ENCODE measurements around the gene AK5. TPM values are rescaled to one million over a fixed set of nuclear protein-coding genes. Genes with fewer than 3 reads are reported as not detected.

The AK5 gene
- total RNA-seq, 2 donors from 2014 or later, result 0.46 to 2.8 TPM

- Histone ChIP-seq H3K4me1 (ENCODE audit: control insufficient read depth, insufficient read depth, low read length) (no peaks in the 10 kb centered on the region), H3K9ac (ENCODE audit: extremely low read depth, low read length, poor library complexity, severe bottlenecking) (no peak overlapping the region), H3K4me3 (ENCODE audit: low read length) (no peak overlapping the region), H3K27me3 (ENCODE audit: control insufficient read depth, insufficient read depth, low read length, poor library complexity, severe bottlenecking) (no peaks in the 10 kb centered on the region), H3K27ac (ENCODE audit: low read depth, low read length) (no peak overlapping the region), H3K36me3 (ENCODE audit: control insufficient read depth, insufficient read depth, low read length) (peaks cover 6% of the 10 kb centered on the region), H3K9me3 (ENCODE audit: control insufficient read depth, low read length) (no peaks in the 10 kb centered on the region)
- Mint-ChIP-seq H3K4me1 (peaks cover 3% of the 10 kb centered on the region), H3K36me3 (ENCODE audit: low read depth) (peaks cover 7% of the 10 kb centered on the region), H3K27ac (no peak overlapping the region), H3K4me3 (no peak overlapping the region), H3K27me3 (ENCODE audit: insufficient read depth) (no peaks in the 10 kb centered on the region), H3K9me3 (no peaks in the 10 kb centered on the region)
- no peak for TF ChIP-seq CTCF (conservative IDR thresholded peaks at IDR 0.05)
- 82% methylated on average over 4 of the region's 4 CpGs; no CpG with 5 or more reads in 1 of the 2 experiments for WGBS, 2 experiments (ENCODE audit: insufficient coverage in 1 of 2, insufficient read length in 1 of 2)
- DNase-seq, result no peak
Measured at GRCh38 chr1:77557053-77557452, 275.2 kb downstream of the AK5 start.

GRCh38 chr1:77558591-77559164 is 276.9 kb downstream of the AK5 start:
- no peaks in the 10 kb centered on the region for H3K9me3 ChIP-seq (ENCODE audit: control insufficient read depth, low read length)
- no peaks in the 10 kb centered on the region for H3K4me1 ChIP-seq (ENCODE audit: control insufficient read depth, insufficient read depth, low read length)
- Mint-ChIP-seq H3K36me3 (ENCODE audit: low read depth) (peaks cover 7% of the 10 kb centered on the region), H3K27ac (no peak overlapping the region), H3K4me1 (peaks cover 3% of the 10 kb centered on the region), H3K27me3 (ENCODE audit: insufficient read depth) (no peaks in the 10 kb centered on the region), H3K9me3 (no peaks in the 10 kb centered on the region), H3K4me3 (no peak overlapping the region)
- no peak overlapping the region for H3K9ac ChIP-seq (ENCODE audit: extremely low read depth, low read length, poor library complexity, severe bottlenecking)
- H3K27me3 ChIP-seq (ENCODE audit: control insufficient read depth, insufficient read depth, low read length, poor library complexity, severe bottlenecking), result no peaks in the 10 kb centered on the region
- no peak overlapping the region for H3K27ac ChIP-seq (ENCODE audit: low read depth, low read length)
- 95% methylated on average over 5 of the region's 5 CpGs; no CpG with 5 or more reads in 1 of the 2 experiments for WGBS, 2 experiments (ENCODE audit: insufficient coverage in 1 of 2, insufficient read length in 1 of 2)
- H3K4me3 ChIP-seq (ENCODE audit: low read length), result no peak overlapping the region
- TF ChIP-seq CTCF (conservative IDR thresholded peaks at IDR 0.05), result no peak
- H3K36me3 ChIP-seq (ENCODE audit: control insufficient read depth, insufficient read depth, low read length), result peaks cover 6% of the 10 kb centered on the region
- DNase-seq, result no peak

GRCh38 chr1:77560741-77561140 is 278.9 kb downstream of the AK5 start:
- Mint-ChIP-seq H3K9me3 (no peaks in the 10 kb centered on the region), H3K27me3 (ENCODE audit: insufficient read depth) (no peaks in the 10 kb centered on the region), H3K36me3 (ENCODE audit: low read depth) (peaks cover 13% of the 10 kb centered on the region), H3K27ac (no peak overlapping the region), H3K4me3 (no peak overlapping the region), H3K4me1 (peaks cover 3% of the 10 kb centered on the region)
- H3K9ac ChIP-seq (ENCODE audit: extremely low read depth, low read length, poor library complexity, severe bottlenecking), result no peak overlapping the region
- H3K27me3 ChIP-seq (ENCODE audit: control insufficient read depth, insufficient read depth, low read length, poor library complexity, severe bottlenecking), result no peaks in the 10 kb centered on the region
- no peak for TF ChIP-seq CTCF (conservative IDR thresholded peaks at IDR 0.05)
- no peak for DNase-seq
- H3K9me3 ChIP-seq (ENCODE audit: control insufficient read depth, low read length), result no peaks in the 10 kb centered on the region
- WGBS, 2 experiments (ENCODE audit: insufficient coverage in 1 of 2, insufficient read length in 1 of 2), result 95 to 98% methylated on average over 5 of the region's 5 CpGs
- H3K4me1 ChIP-seq (ENCODE audit: control insufficient read depth, insufficient read depth, low read length), result no peaks in the 10 kb centered on the region
- no peak overlapping the region for H3K27ac ChIP-seq (ENCODE audit: low read depth, low read length)
- H3K4me3 ChIP-seq (ENCODE audit: low read length), result no peak overlapping the region
- H3K36me3 ChIP-seq (ENCODE audit: control insufficient read depth, insufficient read depth, low read length), result peaks cover 24% of the 10 kb centered on the region

Measured in endodermal cell (in vitro differentiated cells).